ENCODE results near the gene ACADL. TPM values are rescaled to one million over a fixed set of nuclear protein-coding genes. Genes with fewer than 3 reads are reported as not detected.
"Not testable (repeated sequence)": the region's sequence is repeated elsewhere in the genome, so short reads cannot be mapped to it uniquely, and the experiment has no call there.

ACADL gene
- total RNA-seq, 1 donor from 2014 or later = 1.7 TPM

DNA sequence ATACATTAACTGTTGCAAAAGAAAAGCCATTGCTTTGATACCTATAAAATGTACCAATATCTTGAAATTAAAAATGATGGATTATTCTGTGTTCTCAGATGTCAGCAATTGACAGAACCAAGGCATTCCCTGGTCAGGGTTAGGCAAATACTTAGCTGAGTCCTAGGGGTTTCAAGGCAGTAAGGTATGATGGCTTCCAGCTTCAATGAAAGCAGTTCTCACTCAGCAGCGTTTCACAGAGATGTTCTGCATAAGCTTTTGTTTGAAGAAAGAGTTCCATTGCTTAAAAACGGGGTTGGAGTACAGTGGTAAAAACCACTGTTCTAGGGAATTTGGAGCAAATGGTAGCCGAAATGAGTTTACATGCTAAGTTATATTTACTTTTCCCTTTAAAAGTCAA lies 37.1 kb downstream of the ACADL start:
- TF ChIP-seq, protein P1, sequence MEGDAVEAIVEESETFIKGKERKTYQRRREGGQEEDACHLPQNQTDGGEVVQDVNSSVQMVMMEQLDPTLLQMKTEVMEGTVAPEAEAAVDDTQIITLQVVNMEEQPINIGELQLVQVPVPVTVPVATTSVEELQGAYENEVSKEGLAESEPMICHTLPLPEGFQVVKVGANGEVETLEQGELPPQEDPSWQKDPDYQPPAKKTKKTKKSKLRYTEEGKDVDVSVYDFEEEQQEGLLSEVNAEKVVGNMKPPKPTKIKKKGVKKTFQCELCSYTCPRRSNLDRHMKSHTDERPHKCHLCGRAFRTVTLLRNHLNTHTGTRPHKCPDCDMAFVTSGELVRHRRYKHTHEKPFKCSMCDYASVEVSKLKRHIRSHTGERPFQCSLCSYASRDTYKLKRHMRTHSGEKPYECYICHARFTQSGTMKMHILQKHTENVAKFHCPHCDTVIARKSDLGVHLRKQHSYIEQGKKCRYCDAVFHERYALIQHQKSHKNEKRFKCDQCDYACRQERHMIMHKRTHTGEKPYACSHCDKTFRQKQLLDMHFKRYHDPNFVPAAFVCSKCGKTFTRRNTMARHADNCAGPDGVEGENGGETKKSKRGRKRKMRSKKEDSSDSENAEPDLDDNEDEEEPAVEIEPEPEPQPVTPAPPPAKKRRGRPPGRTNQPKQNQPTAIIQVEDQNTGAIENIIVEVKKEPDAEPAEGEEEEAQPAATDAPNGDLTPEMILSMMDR (conservative IDR thresholded peaks at IDR 0.05) = no peak
- H3K27me3 Mint-ChIP-seq = no peaks in the 10 kb centered on the region
- no peak overlapping the region for H3K27ac Mint-ChIP-seq
- no peaks in the 10 kb centered on the region for H3K4me1 Mint-ChIP-seq (ENCODE audit: unreplicated experiment)
- H3K9me3 Mint-ChIP-seq = peaks cover 15% of the 10 kb centered on the region
- H3K4me3 Mint-ChIP-seq = no peak overlapping the region
- H3K36me3 Mint-ChIP-seq = peaks cover 6% of the 10 kb centered on the region
- DNase-seq (ENCODE audit: extremely low spot score, unreplicated experiment) = no peak

- not testable (repeated sequence) for H3K4me1 Mint-ChIP-seq (ENCODE audit: unreplicated experiment); DNase-seq (ENCODE audit: extremely low spot score, unreplicated experiment); H3K36me3 Mint-ChIP-seq; H3K27me3 Mint-ChIP-seq; H3K4me3 Mint-ChIP-seq; H3K27ac Mint-ChIP-seq
- peaks cover 21% of the 10 kb centered on the region for H3K9me3 Mint-ChIP-seq
Measured at GRCh38 chr2:210183936-210184335, 41.3 kb downstream of the ACADL start.

DNA sequence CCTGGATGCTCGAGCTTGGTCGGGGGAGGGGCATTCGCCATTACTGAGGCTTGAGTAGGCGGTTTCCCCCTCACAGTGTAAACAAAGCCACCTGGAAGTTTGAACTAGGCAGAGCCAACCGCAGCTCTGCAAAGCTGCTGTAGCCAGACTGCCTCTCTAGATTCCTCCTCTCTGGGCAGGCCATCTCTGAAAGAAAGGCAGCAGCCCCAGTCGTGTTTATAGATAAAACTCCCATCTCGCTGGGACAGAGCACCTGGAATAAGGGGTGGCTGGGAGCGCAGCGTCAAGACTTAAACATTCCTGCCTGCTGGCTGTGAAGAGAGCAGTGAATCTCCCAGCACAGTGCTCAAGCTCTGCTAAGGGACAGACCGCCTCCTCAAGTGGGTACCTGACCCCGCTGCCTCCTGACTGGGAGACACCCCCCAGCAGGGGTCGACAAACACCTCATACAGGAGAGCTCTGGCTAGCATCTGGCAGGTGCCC lies 43.6 kb downstream of the ACADL start:
- not testable (repeated sequence) for H3K4me1 Mint-ChIP-seq (ENCODE audit: unreplicated experiment)
- peaks cover 21% of the 10 kb centered on the region for H3K9me3 Mint-ChIP-seq

GRCh38 chr2:210181033-210181605 lies 44.1 kb downstream of the ACADL start:
- Mint-ChIP-seq H3K4me3 (peak overlapping the region; percentile 37), H3K9me3 (peaks cover 21% of the 10 kb centered on the region)
- not testable (repeated sequence) for DNase-seq (ENCODE audit: extremely low spot score, unreplicated experiment); H3K27me3 Mint-ChIP-seq; H3K36me3 Mint-ChIP-seq; H3K4me1 Mint-ChIP-seq (ENCODE audit: unreplicated experiment); H3K27ac Mint-ChIP-seq

More for the DNA sequence above, 43.6 kb downstream of the ACADL start:
- DNase-seq (ENCODE audit: extremely low spot score, unreplicated experiment); H3K27me3 Mint-ChIP-seq; H3K27ac Mint-ChIP-seq; H3K36me3 Mint-ChIP-seq: not testable (repeated sequence)
- H3K4me3 Mint-ChIP-seq = peak overlapping the region; percentile 37

DNA sequence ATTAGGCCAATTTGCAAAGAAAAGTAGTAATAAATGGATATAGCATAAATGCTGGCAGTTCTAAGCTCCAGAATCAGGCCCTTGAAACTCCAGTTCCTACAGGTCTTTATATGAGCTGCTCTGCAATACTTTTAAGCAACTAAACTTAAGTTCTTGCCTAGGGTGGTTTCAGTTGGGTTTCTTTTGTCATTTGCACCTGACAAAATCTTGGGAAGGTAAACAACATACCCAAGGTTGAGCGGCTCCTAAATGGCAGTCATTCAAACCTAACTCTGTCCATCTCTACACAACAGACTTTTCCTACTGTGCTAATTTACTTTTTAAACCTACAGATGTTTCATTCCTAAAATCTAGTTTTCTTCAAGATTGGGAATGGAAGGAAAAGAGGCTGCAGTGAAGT lies 44.8 kb downstream of the ACADL start:
- no peak overlapping the region for H3K4me3 Mint-ChIP-seq
- peaks cover 9% of the 10 kb centered on the region for H3K4me1 Mint-ChIP-seq (ENCODE audit: unreplicated experiment)
- DNase-seq (ENCODE audit: extremely low spot score, unreplicated experiment) = no peak
- H3K27me3 Mint-ChIP-seq = no peaks in the 10 kb centered on the region
- peaks cover 21% of the 10 kb centered on the region for H3K9me3 Mint-ChIP-seq
- H3K27ac Mint-ChIP-seq = no peak overlapping the region
- TF ChIP-seq, protein P1 (conservative IDR thresholded peaks at IDR 0.05) = no peak
- H3K36me3 Mint-ChIP-seq = peaks cover 6% of the 10 kb centered on the region

DNA sequence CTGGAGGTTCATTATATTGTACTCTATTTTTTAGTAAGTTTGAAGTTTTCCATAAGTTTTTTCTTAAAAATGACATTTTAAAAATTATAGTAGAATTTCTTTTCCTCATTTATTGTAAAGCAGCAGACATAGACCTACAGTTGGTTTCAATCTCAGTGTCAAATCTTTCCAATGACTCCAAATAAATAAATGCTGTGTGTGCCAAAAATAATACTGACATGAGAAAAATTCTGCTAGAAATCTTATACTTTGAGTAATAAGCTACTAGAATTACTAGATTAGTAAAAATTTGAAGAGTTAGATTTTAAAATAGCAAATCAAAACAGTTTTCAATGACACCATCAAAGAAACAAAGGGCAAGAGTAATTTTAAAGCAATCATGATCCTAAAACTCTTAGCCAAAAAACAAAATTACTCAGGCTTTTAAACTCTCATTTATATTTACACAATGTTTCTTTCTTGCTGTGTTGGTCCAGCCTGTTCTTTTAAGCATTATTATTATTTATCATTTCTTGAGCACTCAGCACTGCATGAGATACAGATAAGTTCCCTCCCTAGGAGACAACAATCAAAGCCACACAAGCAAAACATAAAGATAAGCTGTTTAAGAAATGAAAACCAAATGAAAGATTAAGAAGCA lies 45.8 kb downstream of the ACADL start:
- Mint-ChIP-seq H3K4me1 (ENCODE audit: unreplicated experiment) (peaks cover 9% of the 10 kb centered on the region), H3K9me3 (peaks cover 14% of the 10 kb centered on the region), H3K4me3 (no peak overlapping the region), H3K27me3 (no peaks in the 10 kb centered on the region), H3K27ac (no peak overlapping the region), H3K36me3 (peaks cover 6% of the 10 kb centered on the region)
- DNase-seq (ENCODE audit: extremely low spot score, unreplicated experiment) = no peak
- TF ChIP-seq, protein P1 (conservative IDR thresholded peaks at IDR 0.05) = no peak

DNA sequence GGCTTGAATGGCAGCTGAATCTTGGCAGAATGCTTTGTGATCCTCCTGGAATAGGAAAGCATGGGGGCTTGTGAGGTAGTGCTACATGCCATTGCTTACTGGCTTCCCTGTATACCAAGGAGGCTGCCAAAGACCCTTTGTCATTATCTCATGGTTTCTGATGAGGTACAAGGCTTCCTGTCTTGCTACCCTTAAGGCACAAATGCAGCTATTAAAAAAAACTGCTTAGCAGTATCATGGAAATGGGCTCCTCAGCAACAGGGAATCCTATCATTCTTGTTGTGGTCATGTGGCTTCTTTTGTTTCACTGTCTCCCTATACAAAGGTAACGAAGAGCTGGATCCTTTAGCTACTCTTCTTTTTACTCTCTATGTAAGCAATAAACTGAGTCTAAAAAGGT lies 47.5 kb downstream of the ACADL start:
- DNase-seq (ENCODE audit: extremely low spot score, unreplicated experiment) = no peak
- H3K27me3 Mint-ChIP-seq = no peaks in the 10 kb centered on the region
- peaks cover 9% of the 10 kb centered on the region for H3K4me1 Mint-ChIP-seq (ENCODE audit: unreplicated experiment)
- peaks cover 5% of the 10 kb centered on the region for H3K9me3 Mint-ChIP-seq
- H3K4me3 Mint-ChIP-seq = no peak overlapping the region
- H3K27ac Mint-ChIP-seq = no peak overlapping the region
- H3K36me3 Mint-ChIP-seq = no peaks in the 10 kb centered on the region
- TF ChIP-seq, protein P1 (conservative IDR thresholded peaks at IDR 0.05) = no peak

GRCh38 chr2:210177115-210177514 lies 48.1 kb downstream of the ACADL start:
- H3K4me1 Mint-ChIP-seq (ENCODE audit: unreplicated experiment) = peaks cover 11% of the 10 kb centered on the region
- H3K27ac Mint-ChIP-seq; H3K9me3 Mint-ChIP-seq; H3K27me3 Mint-ChIP-seq; H3K4me3 Mint-ChIP-seq; H3K36me3 Mint-ChIP-seq; DNase-seq (ENCODE audit: extremely low spot score, unreplicated experiment): not testable (repeated sequence)

Measured in type B pancreatic cell (in vitro differentiated cells).